ENCODE data around the gene GGT6.

The GGT6 gene

DNA sequence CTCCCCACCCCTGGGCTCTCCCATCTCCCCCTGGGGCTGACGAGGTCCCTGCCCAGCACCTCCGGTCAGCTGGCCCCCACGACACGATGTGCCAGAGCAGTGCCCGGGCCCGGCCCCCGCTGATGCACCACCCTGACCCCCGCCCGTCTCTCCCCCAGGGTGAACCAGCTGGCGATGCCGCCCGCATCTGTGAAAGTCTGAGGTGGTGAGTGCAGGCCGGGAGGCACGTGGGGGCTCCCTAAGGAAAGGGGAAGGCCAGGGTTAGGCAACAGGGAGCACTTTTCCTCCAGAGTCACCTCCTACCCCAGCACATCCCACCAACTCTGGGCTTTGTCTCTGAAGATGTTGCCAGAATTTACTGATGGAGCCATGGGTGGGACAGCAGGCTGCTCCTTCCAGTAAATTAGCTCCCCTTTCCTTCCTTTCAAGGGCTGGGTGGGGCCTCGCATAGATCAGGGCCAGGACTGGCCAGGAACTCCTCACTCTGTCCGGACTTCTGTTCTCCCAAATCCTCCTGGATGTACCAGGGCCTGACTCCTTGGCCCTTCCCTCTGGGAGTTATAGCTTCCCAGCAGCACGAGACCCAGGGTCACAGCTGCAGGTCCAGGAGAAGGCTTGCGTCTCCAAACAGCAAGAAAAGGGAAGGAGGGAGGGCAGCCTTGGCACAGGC, 23.5 kb downstream of the GGT6 start:
- DNase-seq: no peak

DNA sequence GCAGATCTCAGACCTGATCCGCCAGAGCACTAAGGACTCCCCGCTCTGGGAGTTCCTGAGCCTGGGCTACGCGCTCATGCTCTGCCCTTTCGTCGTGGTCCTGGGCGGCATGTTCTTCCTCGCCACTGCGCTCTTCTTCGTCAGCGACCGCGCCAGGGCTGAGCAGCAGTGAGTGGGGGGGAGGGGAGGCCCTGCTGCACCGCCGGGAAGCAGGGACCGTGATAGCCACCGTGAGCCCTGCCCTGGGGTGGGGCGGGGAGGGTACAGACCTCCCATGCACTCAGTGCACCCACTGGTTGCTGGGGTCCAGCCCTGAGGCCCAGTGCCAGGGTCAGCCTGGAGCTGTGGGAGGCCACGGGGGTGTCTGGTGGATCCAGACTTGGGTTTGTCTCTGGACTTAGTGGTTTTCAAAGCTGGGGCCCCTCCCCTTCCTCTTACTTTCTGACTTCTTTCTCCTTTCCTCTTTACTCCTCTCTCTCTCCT, 24.1 kb downstream of the GGT6 start:
- DNase-seq: no peak

DNA sequence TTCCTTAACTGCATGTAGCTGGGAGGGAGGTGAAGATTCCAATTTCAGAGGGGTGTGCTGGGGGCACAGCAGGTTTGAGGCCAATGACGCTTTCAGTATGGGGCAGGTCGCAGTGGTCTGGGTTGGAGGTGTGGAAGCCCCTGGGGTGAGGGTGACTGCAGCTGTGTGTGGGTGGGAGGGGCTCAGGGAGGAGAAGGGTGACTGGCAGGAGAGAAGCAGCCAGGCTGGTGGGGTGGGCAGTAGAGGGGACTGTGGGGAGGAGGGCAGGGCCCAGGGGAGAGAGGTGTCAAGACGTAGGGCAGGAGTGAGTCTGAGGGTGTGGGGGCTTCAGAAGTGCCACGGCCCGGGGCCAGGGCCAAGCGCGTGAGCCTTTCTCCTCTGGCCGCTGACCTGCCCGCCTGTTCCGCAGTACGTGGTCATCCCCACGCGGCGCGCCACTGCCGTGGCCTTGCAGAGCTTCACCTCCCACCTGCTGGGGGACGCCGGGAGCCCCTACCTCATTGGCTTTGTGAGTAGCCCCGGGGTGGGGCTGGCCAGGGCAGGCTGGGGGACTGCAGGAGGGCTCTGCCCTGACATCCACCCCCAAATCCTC, 24.6 kb downstream of the GGT6 start:
- no peak for DNase-seq

DNA sequence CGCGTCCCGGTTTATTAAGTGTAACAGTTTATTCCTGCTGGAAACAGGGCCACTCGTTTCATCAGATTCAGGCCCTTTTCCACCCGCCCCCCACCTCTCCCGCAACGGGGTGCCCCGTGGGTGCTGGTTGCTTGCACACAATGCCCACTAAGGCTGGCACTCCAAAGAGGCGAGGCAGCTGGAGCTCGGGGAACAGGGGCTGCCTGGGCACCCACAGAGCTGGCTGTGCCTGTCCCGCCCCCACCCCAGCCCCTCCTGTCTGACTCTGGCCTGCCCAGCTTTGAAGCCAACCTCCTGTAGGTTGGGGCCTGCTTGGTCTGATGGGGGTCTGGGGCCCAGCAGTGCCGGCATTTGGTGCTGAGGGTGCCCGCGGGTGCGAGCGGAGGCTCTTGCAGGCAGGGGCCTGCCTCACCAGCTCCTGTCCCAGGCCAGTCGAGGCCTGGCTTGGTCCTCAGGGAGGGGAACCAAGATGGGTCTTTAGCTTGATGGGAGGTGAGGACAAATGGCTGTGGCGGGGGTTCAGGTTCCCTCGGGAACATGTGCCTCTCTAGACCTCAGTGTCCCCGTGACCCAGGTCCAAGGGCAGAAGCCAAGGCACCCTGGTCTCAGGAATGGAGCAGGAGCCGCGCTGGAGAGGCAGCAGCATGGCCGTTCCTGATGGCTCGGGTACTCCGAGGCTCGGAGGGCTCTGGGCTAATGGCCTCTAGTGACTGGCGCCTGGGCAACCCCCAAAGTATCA, 25.3 kb downstream of the GGT6 start:
- DNase-seq: no peak

DNA sequence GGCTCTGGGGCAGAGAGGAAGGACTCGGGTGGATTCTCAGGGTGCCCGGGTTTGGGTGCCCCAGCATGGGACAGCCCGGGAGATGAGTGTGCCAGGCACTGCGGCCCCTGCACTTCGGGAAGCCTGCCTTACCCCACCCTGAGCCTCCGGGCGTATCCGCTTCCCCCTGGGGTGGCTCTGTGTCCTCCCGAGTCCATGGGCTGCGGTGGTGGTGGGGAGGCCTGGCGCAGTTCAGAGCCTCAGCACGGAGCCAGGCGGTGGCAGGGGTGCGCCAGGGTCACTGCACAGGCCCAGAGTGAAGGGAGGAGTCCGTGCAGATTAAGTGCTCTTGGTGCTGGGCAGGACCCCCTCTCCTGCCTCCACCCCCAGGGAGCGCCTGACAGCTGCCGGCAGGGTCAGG, 25.9 kb downstream of the GGT6 start:
- DNase-seq: no peak

DNA sequence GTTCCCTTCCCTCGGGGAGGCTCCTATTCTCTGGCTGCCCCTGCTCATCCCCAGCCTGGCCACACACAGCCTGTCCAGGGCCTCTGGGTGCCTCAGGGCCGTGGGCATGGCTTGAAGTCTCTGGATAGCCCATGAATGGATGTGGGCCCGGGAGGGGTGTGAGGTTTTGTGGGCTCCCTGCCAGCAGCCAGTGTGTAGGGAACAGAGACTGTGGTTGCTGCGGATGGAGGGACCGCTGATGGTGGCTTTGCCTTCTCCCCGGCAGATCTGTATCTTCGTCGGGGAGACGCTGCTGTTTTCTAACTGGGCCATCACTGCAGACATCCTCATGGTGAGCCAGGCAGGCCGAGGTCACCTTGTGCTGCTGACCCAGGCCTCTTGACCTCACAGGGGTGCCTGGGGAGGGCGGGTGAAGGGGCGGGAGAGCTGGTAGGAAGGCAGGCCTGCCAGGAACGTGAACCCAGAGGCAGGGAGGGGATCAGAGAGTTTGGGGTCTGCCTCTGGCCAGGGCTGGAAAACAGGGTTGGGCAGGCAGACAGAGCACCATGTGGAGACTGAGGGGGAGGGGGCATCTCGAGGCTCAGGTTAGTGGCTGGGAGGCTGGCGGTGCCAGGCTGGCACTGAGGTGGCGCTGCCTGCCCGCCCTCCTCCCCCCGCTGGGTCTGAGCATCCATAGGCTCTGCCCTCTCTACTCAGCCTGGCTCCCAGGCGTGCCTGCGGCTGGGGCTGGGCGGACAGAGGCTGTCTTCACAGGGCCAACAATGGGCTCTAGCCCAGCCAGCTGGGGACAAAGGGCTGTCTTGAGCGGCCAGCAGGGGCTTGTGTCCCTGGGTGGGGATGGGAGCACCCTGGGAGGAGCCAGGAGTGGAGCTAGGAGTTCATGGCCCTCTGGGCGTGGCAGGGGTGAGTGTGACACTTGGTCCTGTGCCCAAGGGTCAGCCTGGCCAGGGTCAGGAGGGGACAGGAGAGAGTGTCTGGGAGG, 26.6 kb downstream of the GGT6 start:
- DNase-seq: no peak

DNA sequence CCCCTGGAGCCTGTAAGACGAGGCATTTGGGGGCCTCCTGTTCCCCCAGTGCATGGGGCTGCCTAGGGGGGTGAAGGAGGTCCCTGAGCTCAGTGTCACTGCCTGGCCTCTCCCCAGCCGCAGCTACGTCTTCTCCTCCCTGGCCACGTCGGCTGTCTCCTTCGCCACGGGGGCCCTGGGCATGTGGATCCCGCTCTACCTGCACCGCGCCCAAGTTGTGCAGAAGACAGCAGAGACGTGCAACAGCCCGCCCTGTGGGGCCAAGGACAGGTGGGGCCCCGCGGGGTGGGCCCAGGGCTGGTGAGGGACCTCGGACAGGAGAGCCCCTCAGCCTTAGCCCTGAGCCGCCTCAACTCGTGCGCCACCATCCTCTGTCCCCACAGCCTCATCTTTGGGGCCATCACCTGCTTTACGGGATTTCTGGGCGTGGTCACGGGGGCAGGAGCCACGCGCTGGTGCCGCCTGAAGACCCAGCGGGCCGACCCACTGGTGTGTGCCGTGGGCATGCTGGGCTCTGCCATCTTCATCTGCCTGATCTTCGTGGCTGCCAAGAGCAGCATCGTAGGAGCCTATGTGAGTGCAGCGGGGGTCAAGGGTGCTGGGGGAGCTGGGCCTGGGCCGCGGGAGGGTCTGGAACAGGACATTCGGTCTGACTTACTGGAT, 27.4 kb downstream of the GGT6 start:
- DNase-seq: no peak

DNA sequence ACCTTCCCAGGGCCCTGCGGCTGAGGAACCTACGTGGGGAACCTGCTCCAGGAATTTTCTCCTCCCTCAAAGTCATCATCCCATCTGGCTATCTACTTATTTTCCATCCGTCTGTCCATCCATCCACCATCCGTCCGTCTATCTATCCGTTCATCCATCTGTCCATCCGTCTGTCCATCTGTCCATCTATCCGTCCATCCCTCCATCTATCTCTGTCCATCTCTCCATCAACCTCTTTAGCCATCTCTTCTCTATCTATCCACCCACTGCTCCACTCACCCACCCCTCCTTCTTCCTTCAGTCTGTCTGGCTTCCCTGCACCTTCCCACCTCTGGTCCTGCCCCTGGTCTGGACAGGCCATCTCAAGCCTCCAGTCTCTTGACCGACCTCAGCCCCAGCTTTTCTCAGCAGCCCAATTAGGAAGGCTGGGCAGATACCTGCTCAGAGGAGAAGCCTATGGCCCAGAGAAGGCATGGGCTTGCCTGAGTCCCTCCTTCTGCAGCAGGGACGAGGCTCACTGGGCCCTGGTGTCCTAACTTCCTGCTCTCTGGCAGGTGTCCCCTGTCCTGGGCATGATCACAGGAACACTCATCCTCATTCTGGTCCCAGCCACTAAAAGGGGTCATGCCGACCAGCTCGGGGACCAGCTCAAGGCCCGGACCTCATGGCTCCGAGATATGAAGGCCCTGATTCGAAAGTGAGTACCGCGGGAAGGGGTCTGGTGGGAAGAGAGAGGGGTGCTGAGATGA, 28.2 kb downstream of the GGT6 start:
- no peak for DNase-seq

DNA sequence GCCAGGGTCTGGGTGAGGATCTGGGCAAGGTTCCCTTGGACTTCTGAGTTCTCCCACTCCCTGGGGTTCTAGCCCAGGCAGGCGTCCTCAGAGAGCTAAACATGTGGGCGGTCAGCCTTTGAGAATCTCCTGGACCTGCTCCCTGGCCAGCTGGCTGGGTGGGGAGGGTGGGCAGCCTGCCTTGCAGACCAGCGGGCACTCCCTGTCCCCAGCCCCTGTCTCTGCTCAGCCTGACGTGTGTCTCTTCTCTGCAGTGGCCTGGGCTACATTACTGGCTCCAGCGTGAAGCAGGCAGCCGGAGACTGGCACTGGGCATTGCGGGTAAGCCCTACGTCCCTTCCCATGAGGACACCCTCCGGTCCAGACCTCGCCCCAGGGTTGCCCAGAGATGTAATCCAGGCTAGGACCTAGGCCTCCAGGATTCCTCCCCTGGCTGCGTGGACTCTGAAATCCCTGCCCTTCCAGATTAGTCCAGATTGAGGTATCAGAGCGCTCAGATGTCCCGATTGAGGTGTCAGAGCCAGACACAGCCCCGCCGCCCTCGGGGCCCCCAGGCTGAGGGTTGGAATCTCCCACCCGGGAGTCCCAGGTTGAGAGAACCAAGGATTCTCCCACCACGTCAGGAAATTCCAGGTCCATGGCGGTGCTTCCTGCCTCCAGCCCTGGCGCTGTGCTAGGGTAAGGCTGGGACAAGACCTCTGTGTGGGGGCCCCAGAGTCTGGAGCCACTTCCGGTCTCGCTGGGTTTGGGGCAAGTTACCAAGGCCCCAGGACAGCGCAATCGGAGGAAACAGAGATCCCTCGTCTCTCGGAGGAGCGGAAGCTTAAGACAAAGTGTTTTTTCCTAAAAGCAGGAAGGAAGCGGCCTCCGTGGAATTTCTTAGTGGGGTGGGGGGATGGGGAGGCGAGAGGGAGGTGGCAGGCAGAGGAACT, 29.3 kb downstream of the GGT6 start:
- DNase-seq: no peak

DNA sequence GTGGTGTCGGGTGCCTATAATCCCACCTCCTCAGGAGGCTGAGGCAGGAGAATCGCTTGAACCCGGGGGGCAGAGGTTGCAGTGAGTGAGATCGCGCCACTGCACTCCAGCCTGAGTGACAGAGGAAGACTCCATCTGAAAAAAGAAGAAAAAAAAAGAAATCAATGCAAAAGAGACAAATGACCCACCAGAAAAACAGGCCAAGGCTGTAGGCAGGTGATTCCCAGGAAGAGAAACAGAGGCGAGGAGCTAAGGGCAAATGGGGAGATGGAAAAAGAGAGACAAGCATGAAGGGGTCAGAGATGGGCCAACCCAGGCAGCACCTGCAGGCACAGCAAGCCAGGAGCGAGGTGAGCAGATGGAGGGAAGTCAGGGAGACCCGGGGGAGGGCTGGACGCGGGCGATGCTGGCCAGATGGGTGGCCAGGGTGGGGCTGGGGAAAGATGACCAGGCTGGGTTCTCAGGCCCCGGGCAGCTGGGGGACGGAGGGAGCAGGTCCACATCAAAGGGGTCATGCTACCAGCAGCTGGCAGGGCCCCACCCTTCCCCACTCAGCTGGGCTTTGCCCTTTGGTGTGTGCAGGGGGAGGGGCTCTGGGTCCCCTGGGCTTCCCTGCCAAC, 30.7 kb downstream of the GGT6 start:
- DNase-seq: no peak

DNA sequence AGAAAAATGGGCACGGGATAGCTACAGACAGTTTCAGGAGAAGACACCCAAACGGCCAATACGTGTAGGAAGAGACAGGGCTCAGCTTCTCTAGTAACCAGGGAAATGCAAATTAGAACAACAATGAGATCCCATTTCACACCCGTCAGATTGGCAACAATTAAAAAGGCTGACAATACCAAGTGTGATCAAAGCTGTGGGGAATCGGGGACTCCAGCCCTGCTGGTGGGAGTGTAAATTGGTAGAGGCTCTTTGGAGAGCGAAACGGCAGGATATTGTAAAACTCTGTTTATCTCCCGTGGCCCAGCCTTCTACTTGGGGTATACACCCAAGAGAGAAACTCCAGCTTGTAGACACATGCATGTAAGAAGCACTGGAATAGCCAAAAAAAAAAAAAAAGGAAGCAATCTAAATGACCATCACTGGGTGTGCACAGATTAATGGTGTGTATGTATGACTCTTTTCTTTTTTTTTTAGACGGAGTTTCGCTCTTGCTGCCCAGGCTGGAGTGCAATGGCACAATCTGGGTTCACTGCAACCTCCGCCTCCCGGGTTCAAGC, 32.7 kb downstream of the GGT6 start:
- DNase-seq: no peak

DNA sequence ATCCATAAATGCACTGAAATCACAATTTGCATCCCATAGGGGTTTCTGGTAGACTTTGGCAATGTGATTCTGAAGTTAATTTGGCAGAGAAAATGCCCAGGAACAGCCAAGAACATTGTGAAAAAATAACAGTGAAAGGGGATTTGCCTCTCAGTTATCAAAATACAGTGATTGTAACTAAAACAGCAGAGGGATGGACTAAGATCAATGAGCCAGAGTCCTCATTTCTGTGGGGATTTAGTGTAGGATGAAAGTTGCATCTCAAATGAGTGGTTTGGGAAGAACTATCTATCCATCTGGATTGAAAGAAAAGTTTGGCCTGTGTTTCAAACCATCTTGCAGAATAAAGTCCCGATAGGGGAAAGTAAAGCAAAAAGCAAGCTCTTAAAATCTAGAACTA, 33.2 kb downstream of the GGT6 start:
- no peak for DNase-seq

DNA sequence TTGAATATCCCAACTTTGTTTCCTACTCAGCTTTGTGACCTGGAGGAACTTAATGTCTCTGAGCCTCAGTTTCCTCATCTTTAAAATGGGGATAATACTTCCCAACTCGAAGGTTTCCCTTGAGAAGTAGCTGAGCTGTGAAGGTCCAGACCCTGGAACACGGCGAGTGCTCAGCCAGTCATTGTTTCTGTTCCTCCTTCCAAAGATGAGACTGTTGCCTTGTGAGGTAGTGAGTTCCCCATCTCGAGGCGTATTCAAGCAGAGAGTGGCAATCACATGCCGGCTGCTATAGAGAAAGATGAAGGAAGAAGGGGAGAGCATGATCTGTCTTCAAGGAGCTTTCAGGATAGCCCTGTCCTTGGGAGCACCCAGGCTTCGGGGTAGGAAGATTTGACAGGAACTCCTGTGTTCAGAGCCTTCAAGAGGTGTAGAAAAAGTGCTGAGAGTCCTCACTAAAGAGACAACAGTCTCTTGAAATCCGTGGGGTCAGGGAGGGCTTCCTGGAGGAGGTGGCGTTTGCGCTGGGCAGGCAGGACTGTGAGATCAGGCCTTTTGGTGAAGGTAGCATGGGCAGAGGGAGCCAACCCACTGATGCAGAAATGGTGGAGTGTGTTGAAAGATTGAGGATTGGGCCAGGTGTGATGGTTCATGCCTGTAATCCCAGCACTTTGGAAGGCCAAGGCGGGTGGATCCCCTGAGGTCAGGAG, 34.5 kb downstream of the GGT6 start:
- no peak for DNase-seq

DNA sequence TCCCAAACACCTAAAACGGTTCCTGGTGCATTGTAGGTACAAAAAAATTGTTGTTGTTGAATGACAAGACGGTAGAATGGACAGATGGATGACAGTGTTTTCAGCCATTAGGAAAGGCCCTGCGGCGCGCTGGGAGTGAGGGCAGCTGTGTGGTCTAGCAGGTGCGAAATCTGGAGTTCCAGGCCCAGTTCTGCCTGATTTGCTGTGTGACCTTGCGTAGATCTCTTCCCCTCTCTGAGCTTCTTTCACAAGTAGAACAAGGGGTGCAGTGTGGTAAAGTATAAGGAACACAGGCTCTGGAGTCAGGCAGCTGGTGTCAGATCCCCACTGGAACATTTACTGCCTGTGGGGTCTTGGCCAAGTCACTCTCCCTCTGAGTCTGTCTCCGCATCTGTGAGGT, 36.4 kb downstream of the GGT6 start:
- no peak for DNase-seq

DNA sequence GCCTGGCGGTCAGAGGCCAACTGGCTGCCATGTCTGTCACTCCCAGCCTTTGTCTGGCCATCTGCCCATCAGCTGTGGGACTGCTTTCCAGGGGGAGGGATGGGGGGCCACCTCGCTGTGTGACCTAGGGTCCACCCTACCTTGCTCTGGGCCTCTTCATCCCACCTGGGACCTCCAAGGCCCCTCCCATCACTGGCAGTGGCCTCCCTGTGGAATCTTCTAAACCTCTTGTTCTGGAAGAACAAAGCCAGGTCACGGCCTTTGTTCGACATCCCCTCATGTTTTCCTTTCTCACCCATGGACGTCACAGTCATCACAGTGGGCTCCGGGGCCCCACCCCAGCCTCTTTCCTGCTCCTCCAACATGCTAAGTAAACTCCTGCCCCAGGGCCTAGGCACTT, 37.7 kb downstream of the GGT6 start:
- DNase-seq: no peak

DNA sequence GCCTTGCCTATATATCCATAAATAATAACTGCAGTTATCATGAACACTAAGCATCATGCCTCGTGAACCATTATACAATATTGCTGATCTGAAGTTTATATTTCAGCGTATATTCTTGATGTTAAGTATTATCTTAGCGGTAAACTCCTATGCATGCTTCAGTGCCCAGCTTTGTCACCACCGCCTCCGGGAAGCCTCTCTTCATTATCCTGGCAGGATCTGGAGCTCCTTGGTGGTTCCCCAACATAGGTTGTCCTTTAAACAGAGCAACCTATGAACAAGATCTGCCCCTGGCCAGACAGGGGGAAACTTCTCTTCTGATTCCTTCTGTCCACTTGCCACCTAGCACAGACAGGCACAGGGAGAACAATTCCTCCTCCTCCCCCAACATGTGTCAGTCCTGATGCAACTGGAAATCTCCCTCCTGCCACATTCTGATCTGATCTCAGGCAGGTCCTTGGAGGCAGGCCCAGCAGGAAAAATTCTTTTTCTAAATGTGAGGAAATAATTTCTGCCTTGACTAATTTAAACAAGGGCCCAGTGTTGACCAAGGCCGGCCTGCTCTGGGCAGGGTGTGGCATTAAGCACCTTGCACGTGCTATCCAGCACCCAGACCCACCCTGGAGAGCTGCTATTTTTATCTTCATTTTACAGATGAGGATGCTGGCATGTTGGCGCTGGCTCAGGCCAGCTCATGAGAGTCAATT, 39.3 kb downstream of the GGT6 start:
- no peak for DNase-seq

DNA sequence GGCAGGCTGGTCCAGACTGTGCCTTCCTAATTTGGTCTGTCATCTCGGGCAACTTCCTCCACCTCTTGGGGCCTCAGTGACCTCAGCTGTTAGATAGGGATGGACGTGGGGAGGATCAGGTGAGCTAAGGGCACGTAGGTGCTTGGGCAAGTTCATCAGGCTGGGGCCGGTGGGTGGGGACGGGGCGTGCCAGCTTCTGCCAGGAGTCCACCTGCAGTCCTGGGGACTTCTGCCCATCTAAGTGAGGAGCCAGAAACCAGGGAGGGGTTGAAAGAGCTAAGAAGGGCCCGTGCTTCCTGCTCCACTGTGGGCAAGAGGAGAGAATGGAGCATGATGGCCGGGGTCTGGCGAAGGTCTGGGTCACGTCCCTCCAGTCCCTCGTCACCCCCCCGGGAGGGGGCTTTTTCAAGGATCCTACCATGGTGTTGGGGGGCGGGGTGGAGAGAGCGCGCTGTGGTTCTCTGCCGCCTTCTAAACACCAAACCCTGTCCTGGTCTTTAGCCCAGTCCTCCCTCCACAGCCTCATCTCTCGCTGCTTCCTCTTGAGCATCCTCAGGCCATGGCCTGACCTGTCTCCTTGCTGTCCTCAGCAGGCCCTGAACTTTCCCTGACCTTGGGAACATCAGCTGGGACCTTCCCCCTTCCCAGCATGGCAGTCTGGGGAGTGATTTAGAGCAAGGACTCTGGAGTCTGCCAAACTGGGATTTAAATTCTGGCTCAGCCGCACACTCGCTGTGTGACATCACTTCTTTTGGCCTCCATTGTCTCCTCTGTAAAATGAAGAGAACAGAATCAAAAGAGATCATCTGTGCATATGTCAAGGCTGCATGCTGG, 40.1 kb downstream of the GGT6 start:
- DNase-seq: no peak

Data from NCI-H187 (cell line).